Stimulated activated CD8-positive, alpha-beta memory T cell treated with anti-CD3 and anti-CD28 coated beads, Interleukin-2, amount 100 ng/mL, for 1 hour (primary cell): ENCODE data around the gene TMEM225B.
"Not testable (repeated sequence)": the region's sequence is repeated elsewhere in the genome, so short reads cannot be mapped to it uniquely, and the experiment has no call there.

Experiments
- DNase-seq, 2 donors: peaks; one replicate each; pipeline ENCODE4 v3.0.0-alpha.2; 2020; ENCODE audit warnings: low read depth in 2 of 2

Gene TMEM225B

DNA sequence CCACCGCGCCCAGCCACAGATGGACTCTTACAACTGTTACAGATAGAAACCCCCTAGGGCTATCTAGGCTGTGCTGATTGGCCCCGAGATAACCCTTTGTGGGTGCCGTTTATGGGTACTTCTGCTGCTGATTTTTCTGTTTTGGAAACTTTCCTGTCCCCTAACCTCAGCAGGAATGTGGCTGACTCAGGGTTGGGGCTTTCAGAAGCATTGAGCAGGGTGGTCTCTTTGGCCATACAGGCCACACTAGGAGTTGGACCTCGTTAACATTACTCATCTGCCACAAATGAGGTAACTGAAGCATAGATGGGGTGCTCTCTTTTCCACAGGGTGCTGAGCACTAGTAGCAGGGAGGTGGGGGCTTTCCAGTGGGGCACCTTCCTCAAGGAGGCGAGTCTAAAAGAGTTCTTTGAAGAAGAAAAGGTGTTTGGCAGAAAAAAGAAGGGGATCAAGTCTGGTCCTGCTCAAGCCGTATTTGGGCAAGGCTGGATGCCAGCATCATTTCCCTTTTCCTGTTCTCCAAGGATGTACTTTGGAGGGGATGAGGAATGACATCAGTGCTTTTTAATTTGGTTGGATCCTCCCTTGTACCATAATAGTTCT, 25.1 kb downstream of the TMEM225B start:
- DNase-seq: no peak

DNA sequence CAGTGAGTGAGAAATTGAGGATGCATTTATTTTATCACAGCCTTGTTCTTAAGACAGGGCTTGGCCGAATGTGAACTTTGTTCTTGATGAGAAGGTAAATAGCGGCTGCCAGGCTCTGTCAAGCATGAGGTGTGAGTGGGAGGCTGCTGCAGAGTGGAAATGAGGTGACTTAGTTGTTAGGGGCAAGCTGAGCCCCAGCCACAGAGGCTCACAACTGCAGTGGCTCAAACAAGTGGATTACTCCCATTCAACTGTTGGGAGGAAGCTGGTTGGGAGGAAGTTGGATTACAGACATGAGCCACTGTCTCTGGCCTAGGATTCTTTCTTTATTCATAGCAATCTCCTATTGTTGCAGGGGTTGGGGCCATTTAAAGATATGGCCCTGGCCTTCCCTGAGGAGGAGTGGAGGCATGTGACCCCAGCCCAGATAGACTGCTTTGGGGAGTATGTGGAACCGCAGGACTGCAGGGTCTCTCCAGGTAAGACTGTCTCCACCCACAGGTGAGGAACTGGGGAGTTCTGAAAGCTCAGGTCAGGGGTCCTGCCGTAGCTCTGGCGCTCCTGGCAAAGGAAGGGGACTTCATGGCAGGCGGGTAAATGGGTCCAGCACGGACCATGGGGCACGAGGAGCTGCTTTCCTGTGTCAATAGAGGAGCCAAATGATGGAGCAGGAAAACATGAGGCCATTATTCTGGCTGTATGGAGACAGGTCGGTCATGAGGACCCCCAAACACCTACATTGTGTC, 25.8 kb downstream of the TMEM225B start:
- DNase-seq: no peak

DNA sequence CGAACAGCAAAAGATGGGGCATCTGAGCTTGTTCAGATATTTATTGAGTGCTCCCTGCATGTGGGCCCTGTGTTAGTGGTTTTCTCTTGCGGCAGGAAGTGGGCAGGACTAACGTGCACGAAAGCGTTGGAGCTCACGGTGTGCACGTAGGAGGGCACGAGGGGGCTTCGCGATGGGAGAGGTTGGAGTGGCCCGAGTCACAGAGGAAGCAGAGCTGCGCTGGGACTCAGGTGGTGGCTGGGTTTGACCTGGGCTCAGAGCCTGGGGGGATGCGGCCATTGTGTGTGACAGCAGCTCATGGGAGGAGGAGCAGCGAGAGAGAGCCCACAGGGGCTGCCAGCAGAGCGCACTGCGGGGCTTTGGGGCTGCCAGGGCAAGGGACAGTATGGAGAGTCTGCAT, 26.4 kb downstream of the TMEM225B start:
- DNase-seq: peak; percentile 40 to 41

DNA sequence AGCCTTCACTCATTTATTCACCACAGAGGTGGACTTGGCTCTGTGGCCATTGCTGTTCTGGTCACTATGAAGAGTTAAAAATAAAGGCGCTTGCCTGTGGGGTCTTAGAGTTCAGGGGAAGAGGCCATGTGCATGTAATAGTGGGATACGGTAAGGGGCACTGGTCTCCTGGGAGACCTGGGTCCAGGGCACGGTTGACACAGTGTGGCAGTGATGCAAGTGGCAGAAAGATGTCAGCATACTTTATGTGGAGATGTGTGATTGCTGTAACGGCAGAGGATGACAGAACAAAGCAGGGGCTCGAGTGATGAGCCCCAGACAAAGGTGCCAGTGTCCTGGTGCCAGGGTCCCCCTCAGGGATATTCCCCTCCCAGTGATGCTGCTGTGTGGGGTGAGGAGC, 27.3 kb downstream of the TMEM225B start:
- no peak for DNase-seq

DNA sequence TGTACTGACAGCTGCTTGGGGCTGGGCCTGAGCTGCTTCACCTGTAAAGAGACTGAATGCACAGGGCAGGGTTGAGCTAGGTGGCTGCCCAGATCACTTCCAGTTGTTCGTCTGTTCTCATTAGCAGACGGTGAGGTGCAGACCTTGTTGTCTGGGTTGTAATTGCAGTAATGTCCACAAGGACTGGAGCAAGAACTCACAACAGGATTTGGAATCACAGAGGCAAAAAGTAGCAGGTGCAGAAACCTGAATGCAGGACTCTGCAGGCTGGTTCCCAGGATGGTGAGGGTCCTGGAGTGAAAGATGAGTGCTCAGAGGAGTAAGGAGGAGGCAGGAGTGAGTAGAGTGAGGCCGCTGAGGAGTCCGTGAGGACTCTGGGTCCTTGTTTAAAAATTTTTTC, 27.9 kb downstream of the TMEM225B start:
- no peak for DNase-seq

DNA sequence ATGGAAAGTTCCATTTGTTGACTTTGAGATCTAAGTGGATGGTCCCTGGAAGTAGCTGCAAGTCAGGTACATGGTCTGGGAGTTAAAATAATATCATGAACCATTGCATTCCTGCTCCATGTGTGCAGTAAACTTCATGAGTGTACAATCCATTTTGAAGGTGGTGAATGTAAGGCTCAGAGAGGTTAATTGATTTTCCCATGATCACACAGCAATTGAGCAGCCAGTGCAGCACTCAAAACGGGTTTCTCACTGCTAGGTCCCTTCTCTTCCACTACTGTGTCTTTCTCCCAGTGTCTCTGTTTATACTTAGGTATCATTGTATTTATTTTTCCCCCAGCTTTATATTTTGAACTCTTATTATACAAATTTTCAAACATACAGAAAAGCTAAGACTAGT, 28.6 kb downstream of the TMEM225B start:
- no peak for DNase-seq

DNA sequence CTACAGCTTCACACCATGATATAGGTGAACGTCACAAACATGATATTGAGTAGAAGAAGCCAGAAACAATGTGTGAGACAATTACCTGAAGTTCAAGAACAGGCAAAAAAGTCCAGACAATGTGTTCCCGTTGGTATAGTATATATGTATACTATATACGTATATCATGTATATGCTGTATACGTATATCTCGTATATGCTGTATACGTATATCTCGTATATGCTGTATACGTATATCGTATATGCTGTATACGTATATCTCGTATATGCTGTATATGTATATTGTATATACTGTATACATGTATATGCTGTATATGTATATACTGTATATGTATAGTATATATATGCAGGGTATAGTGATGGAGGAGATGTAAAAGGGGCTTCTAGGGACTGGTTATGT, 29.4 kb downstream of the TMEM225B start:
- no peak for DNase-seq

DNA sequence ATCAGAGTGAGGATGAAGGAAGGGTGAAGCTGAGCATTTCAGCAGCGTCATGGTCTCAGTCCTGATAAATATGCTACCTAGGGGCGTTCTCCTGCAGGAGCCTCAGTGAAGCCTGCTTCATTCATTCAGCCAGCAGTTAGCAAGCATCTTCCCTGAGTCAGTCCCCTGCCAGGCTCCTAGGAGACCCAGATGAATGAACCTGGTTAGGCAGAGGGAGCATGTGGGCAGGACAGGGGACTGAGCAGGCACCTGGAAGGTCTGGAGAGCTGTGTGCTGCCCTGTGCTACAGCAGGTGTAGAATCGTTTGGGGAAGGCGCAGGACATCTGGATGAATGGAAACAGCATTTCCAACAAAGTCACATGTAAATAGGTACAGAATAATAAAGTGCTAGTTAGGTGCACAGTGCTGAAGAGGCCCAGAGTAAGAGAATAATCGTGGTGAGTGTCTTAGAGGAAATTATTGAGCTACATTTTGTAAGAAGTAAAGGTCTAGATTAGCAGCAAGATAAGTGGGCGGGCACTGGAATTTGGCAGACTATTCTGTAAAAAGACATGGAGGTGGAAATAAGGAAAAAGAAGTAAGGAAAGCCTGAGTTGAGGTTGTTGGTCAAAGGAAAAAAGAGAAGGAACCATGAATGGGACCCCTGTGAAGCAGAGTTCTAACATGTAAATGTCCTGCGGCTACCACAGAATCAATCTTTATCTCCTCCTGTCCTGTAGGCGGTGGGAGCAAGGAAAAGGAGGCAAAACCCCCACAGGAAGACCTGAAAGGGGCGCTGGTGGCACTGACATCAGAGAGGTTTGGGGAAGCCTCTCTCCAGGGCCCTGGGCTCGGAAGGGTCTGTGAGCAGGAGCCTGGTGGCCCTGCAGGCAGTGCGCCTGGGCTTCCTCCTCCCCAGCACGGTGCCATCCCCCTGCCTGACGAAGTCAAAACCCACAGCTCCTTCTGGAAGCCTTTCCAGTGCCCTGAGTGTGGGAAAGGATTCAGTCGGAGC, 30.7 kb downstream of the TMEM225B start:
- no peak for DNase-seq

DNA sequence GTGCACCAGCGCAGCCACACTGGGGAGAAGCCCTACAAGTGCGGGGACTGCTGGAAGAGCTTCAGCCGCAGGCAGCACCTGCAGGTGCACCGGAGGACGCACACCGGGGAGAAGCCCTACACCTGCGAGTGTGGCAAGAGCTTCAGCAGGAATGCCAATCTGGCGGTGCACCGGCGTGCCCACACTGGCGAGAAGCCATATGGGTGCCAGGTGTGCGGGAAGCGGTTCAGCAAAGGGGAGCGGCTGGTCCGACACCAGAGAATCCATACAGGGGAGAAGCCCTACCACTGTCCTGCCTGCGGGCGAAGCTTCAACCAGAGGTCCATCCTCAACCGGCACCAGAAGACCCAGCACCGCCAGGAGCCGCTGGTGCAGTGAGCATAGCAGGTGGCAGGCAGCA, 31.6 kb downstream of the TMEM225B start:
- DNase-seq: no peak

DNA sequence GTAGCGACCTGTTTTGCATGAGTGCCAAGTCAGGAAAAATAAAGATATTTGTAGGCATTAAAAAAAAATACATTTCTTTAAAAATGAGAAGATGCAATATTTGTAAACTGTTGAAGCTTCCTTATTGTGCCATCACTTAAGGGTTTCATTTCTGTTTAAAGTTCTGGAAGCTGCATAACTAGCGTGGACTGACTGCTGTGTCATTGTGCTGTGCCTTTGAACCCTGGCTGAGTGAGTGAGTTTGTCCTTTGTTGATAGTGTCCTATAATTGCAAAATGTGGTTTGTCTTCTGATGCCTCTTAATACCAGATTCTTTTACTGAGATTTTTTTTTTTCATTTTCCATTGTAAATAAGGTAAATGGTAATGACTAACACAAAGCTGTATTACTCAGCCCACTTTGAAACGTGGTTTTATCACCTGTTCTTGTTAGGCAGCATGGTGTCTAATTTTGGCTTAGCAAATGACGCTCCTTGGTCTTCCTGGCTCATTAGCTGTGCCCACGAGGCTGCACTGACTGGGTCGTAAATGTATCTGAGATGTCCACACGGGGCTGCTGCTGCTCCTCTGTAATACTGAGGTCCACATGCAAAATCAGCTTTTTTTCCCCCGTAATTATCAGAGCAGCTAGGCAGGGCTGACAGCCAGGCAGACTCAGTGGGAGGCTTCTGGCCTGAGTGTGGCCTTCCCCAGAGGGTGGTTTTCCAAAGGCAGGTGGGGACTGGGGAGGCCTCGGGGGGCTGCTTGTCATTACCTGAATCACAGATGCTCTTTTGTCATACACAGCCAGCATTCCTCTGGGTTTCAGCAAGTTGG, 33.4 kb downstream of the TMEM225B start:
- DNase-seq: no peak

DNA sequence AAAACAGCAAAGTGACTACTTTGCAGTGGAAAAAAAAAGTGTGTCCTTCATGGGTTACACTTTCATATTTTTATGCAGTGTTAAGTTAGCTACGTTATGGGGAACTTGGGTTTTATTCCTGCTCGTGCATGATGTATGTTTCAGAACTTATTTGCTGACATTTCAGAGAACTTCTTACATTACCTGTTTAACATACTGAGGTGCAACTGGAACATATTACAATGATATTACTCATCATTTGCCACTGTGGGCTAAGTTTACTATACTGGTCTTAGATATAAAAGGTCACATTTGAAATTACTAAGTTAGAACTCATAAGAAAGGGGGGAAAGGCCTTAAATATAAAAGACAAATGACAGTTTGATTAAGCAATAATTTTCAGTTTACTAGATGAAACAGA, 39.3 kb downstream of the TMEM225B start:
- DNase-seq: not testable (repeated sequence)

DNA sequence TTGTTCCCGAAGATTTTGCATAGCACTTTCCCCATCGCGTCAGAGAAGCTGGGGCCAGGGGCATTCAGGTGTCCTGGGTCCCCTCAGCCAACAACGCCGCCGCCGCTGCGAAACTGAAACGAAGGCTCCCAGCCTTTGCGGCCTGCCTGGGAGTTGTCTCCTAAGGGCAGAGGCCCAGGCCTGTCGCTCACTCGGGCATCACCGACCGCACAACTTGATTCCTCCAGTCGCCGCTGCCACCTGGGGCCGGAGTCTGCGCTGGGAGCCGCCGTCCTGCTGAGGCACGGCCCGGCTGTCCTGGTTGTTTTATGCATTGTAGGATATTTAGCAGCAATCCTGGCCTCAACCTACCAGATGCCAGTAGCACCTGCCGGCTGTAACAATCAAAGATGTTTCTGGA, 40.7 kb downstream of the TMEM225B start:
- no peak for DNase-seq

DNA sequence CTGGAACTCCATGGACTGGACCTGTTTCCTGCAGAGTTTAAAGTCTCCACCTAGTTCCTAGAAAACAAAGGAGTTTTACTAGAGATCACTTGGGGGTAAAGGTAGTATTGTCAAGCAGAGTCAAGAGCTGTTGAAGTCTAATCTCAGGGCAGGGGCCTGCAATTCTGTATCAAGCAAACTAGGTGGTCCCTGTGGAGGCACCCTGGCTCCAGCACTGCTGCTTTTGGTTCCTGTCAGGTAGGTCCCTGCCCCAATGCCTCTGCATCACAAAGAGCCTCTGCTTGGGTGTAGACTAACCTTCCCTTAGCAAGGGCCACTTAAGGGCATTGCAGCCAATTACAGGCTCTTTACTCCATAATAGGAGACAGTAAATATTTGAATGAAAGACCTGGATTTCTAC, 41.2 kb downstream of the TMEM225B start:
- no peak for DNase-seq

DNA sequence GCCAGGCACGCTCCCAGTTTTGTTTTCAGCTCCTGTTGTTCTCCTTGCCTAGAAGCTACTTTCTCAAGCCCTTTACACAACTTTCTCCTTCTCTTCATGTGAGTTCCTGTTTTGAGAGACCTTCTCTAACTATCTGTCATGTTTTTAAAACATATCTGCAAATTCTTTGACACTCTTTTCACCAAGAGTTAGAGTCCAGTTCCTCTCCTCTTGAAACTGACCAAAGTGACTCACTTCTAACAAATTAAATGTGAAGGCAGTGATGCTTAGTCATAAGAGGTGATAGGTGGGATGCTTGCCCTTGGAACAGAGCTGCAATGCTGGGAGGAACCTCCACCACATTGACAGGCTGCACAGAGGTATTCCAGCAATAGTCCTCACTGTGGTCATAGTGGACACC, 44.0 kb downstream of the TMEM225B start:
- no peak for DNase-seq

DNA sequence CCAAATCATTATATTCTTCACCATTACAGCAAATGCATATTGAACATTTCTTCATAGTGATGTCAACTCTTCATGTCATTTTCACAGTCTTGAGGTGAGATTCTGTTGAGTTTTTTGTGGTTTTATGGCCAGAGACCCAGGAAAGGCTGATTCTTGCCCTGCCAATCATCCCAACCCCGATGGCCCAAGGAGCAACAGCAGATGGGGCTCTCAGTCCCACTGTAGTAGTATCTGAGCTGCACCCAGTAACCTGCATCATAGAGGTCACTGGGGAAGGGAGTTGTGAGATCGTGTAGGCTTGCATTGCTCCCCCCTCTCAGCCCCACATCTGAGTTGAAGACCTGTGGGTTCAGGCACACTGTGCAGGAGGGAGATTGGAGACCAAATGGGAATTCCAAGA, 45.4 kb downstream of the TMEM225B start:
- DNase-seq: no peak

DNA sequence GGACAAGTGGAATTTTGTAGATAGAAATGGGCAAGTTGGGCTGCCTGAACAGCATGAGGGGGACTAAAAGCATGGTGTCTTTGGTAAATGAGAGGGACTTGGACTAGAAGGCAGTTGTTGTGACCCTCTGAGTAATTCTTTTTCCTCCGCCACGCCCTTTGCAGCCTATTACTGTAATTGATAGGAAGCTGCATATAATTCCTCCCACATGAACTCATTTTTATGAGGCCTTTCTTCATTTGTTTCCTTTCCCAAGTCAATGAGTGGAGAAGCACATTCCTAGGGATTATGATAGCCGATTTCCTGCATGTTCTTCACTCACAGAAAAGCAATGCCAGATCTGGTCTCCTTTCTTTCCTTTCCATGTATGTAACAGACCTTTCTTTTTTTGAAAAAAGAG, 46.4 kb downstream of the TMEM225B start:
- DNase-seq: no peak

DNA sequence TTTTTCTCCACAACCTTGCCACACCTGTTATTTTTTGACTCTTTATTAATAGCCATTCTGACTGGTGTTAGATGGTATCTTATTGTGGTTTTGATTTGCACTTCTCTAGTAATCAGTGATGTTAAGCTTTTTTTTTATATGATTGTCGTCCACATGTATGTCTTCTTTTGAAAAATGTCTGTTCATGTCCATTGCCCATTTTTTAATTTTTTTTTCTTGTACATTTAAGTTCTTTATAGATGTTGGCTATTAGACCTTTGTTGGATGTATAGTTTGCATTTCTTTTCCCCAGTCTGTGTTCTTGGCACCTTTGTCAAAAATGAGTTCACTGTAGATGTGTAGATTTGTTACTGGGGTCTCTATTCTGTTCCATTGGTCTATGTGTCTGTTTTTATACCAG, 47.5 kb downstream of the TMEM225B start:
- no peak for DNase-seq

DNA sequence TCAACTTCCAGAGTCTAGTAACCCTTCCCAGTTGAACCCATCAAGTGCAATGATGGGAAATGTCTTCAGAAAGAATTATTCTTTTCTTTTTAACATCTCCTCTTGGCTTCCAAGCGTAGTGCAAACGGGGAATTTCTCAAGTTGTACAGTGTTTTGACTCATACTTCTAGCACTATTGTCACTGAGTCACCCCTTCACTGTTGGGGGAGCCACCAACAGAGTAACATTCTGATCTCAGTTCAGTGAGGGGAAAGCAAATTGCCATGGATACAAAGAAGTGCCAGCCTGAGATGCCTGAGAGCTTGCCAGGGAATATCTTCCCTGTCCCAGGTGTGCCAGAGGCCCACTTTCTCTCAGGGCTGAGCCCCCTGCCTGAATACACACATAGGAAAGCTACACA, 50.8 kb downstream of the TMEM225B start:
- DNase-seq: no peak

DNA sequence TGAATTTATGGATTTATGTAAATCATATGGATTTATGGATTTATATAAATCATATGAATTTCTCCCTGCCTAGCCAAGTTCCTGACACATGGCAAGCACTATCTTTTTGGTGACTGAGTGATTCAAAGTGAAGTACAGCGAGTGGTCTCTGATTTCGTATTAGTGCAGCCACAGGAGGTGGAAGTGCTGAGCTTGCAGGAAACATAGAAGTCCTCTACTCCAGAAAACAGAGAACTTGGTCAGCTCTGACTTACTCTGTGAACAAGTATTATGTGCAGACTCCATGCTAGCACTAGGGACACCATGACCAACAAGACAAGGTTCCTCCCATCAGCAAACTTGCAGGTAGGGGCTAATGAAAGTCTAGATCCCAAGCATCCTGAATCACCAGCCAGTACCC, 53.2 kb downstream of the TMEM225B start:
- no peak for DNase-seq

DNA sequence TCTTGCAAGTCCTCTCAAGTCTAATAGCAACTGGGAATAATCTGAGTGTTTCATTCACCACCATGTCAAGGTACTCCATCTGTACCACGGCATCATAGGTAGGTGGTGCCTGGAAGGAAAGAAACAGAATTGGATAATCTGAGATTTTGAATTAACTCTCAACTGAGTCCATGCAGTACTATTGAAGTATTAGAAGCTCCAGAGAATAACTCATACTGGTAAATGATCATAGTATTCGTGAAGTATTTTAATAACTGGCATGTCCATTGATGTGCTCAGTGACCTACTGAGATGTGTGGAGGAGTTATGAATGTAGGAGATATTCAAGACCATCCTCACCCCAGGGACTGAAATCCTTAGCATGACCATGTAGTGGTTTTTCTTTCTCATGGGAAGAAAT, 54.6 kb downstream of the TMEM225B start:
- no peak for DNase-seq

DNA sequence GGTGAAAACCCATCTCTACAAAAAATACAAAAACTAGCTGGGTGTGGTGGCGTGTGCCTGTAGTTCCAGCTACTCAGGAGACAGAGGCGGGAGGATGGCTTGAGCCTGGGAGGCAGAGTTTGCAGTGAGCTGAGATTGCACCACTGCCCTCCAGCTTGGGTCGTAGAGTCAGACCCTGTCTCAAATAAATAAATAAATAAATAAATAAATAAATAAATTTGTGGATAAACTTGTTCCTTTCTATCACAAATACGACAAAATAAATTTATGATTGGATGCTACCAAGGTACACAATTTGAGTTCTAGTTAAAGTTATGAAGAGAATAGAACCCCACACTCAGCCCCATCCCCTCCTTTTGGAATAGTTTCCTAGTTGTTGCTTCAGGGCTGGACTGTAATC, 55.2 kb downstream of the TMEM225B start:
- not testable (repeated sequence) for DNase-seq

DNA sequence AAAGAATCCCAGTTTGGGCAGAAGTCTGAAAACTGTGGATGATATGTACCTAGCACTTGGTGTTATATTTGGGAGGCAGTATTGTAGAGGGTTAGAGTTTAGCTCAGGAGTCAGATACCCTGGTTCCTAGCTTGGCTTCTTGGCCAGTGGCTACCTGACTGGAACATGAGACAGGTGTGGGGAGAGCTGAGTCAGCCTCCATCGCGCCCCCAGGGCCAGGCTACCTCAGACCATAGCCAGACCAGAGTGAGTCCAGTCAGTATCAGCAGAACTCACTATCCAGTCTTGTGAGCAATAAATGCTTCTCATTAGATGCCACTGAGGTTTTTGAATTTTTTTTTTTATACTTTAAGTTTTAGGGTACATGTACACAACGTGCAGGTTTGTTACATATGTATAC, 55.7 kb downstream of the TMEM225B start:
- no peak for DNase-seq
